ENCODE data around the gene GRM1. TPM values are rescaled to one million over a fixed set of nuclear protein-coding genes. Genes with fewer than 3 reads are reported as not detected.

The GRM1 gene
- total and polyA plus RNA-seq, 2 of the 4 experiments (the other 2 are of a cell fraction): not detected

- H3K9me1 ChIP-seq (ENCODE audit: insufficient read depth, low read length): no peaks in the 10 kb centered on the region
- no peak overlapping the region for H2AFZ ChIP-seq (replicated peaks; ENCODE audit: low read length, poor library complexity)
- H2BK20ac ChIP-seq (ENCODE audit: low read depth, low read length): no peak overlapping the region
- no peak overlapping the region for H3K14ac ChIP-seq (replicated peaks; ENCODE audit: low read depth, low read length)
- H2AK9ac ChIP-seq (replicated peaks; ENCODE audit: low read depth, low read length, poor library complexity): no peak overlapping the region
- no peak overlapping the region for H3K56ac ChIP-seq (ENCODE audit: extremely low read depth, insufficient read depth, low read length)
- H2BK5ac ChIP-seq (ENCODE audit: low read depth, low read length, poor library complexity, severe bottlenecking): no peak overlapping the region
- ATAC-seq (ENCODE audit: low read depth) (no peak), DNase-seq (no peak)
- H2AK5ac ChIP-seq (ENCODE audit: low read depth, low read length): no peak overlapping the region
- no peak overlapping the region for H3K4me2 ChIP-seq (ENCODE audit: low read depth, low read length)
- no CpG with 5 or more reads among the region's 4 CpGs for WGBS, 2 experiments (ENCODE audit: extremely low coverage in 2 of 2, insufficient read length in 1 of 2)
- H3K4ac ChIP-seq (ENCODE audit: low read depth, low read length): no peak overlapping the region
- TF ChIP-seq MAZ (IDR thresholded peaks at IDR 0.05; ENCODE audit: borderline replicate concordance, low read depth, low read length) (no peak), RCOR1 (IDR thresholded peaks at IDR 0.05; ENCODE audit: insufficient replicate concordance, low read length) (no peak), FOS (IDR thresholded peaks at IDR 0.05; ENCODE audit: low read depth, low read length) (no peak), CTCF (conservative IDR thresholded peaks at IDR 0.05; ENCODE audit: low read depth, low read length) (no peak), ELK1 (IDR thresholded peaks at IDR 0.05; ENCODE audit: borderline replicate concordance, low read depth, low read length) (no peak), MAFK (IDR thresholded peaks at IDR 0.05; ENCODE audit: low read depth, low read length) (no peak)
- TF ChIP-seq, protein P1, sequence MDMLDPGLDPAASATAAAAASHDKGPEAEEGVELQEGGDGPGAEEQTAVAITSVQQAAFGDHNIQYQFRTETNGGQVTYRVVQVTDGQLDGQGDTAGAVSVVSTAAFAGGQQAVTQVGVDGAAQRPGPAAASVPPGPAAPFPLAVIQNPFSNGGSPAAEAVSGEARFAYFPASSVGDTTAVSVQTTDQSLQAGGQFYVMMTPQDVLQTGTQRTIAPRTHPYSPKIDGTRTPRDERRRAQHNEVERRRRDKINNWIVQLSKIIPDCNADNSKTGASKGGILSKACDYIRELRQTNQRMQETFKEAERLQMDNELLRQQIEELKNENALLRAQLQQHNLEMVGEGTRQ (IDR thresholded peaks at IDR 0.05; ENCODE audit: low read depth, low read length): no peak
- H3K27me3 ChIP-seq (ENCODE audit: control insufficient read depth, insufficient read depth, low read length): no peaks in the 10 kb centered on the region
- intact Hi-C loops (cut with micrococcal nuclease): no loop called here
- no peaks in the 10 kb centered on the region for H3K79me1 ChIP-seq (ENCODE audit: low read depth in 1 of 2, low read length in 2 of 2)
- CTCF ChIA-PET: no interaction called here
- H3K4me3 ChIP-seq (ENCODE audit: insufficient read depth, low read depth, low read length): no peak overlapping the region
- H3K9me3 ChIP-seq (ENCODE audit: control insufficient read depth, insufficient read depth, low read length): no peaks in the 10 kb centered on the region; the same call in 1 of the 2 replicates
- no peaks in the 10 kb centered on the region for H3K4me1 ChIP-seq (ENCODE audit: control insufficient read depth, insufficient read depth, low read length)
- H2BK120ac ChIP-seq (ENCODE audit: low read depth, low read length): no peak overlapping the region
- H3K23ac ChIP-seq (ENCODE audit: low read depth, low read length): no peak overlapping the region
- H3K36me3 ChIP-seq (ENCODE audit: control insufficient read depth, insufficient read depth, low read length): no peaks in the 10 kb centered on the region
- dilution Hi-C loops (cut with HindIII; ENCODE audit: low sequenced_read_pairs, unreplicated experiment): no loop called here
- no peak overlapping the region for H3K9ac ChIP-seq (ENCODE audit: low read depth, low read length)
- no peak overlapping the region for H4K8ac ChIP-seq (ENCODE audit: low read depth in 2 of 2, low read length in 2 of 2)
- no TSS peak for BruUV-seq (replicated peaks)
- H3K27ac ChIP-seq (ENCODE audit: insufficient read depth, low read length): no peak overlapping the region
- no peak overlapping the region for H2BK15ac ChIP-seq (ENCODE audit: low read depth, low read length)
- no peak overlapping the region for H3K18ac ChIP-seq (ENCODE audit: low read depth, low read length)
- in situ Hi-C loops (cut with MboI; ENCODE audit: low sequenced_read_pairs): no loop called here
- no peaks in the 10 kb centered on the region for H4K20me1 ChIP-seq (ENCODE audit: insufficient read depth, low read length)
- H4K5ac ChIP-seq (ENCODE audit: low read depth, low read length): no peak overlapping the region
- POLR2A ChIA-PET (ENCODE audit: unreplicated experiment): no interaction called here
- no peak overlapping the region for H4K91ac ChIP-seq (ENCODE audit: insufficient read depth, low read depth, low read length)
Observed at GRCh38 chr6:146210406-146211083, 181.7 kb downstream of the GRM1 start.

Measured in IMR-90 (cell line).